HG03565 (cell line): ENCODE measurements around the gene RCC2.
"Not testable (repeated sequence)": the region's sequence is repeated elsewhere in the genome, so short reads cannot be mapped to it uniquely, and the experiment has no call there.

Source experiments
- ATAC-seq: cut with Tn5 transposase; IDR thresholded peaks from one replicate; pipeline ENCODE4 v1.9.1; 2021; ENCODE audit warnings: mild to moderate bottlenecking, moderate library complexity; ENCODE audit not compliant: unreplicated experiment

RCC2 gene

DNA sequence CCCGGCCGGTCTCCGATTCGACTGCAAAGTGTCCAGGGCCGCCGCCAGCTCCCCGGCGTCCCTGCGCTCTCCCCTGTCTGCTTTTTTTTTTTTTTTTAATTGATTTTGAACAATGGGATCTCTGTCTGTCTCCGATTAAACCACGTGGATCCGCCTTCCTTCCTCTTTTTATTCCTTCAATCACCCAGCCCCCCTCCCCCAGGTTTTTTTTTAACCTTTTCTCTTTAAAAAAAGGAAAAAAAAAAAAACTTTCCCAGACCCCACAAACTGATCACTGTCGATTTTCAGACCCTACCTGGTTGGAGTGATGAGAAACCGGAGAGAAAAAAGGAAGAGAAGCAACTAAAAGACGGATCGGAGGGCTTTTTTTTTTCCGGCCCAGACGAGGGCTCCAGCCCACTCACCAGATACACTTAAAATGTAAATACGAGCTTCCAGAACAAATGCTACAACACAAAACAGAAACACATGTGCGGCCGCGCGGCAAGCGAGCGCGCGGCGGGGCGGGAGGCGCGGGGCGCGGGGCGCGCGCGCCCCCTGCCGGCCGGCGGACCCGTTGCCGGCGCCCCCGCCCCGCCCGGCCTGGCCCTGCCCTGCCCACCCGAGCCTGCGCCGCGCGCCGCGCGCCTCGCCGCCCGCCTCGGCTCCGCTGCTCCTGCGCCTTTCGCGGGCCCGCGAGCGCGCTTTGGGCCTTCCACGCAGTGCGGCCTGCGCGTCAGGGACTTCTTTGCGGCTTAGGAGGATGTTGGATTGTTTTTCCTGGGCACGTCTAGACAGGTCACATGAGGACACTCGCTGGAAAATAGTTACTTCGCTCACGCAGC, at the start of gene RCC2:
TSS of gene RCC2 (minus strand) at position 428 of the 824 bp plus-strand sequence. CDS start 1,163 bp downstream, outside the sequence.
- peak; percentile 26 for ATAC-seq

DNA sequence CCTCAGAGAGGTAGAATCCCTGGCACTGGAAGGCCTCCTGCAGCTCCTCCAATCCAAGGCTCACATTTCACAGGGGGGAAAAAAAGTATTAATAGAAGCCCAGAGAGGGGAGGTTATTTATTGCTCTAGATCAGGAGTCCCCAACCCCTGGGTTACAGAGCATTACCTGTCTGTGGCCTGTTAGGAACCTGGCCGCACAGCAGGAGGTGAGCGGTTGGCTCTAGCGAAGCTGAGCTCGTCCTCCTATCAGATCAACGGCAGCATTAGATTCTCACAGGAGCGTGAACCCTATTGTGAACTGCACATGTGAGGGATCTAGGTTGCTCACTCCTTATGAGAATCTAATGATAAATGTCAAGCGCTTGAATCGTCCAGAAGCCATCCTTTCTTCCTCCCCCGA, 46.8 kb upstream of the RCC2 start:
- no peak for ATAC-seq

DNA sequence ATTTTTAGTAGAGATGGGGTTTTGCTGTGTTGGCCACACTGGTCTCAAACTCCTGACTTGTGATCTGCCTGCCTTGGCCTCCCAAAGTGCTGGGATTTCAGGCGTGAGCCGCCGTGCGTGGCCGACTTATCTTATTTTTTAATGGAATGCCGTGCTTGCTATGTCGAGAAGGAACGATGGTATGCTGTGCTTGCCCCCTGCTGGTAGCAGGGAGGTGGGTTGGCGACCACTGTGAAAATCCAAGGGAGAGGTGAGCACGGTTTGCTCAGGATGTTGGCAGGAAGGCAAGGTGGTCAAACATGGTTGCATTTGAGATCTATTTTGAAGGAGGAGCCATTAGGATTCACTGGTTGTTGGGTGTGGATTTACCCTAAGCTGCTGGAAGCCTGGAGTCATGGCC, 45.8 kb upstream of the RCC2 start:
- no peak for ATAC-seq

DNA sequence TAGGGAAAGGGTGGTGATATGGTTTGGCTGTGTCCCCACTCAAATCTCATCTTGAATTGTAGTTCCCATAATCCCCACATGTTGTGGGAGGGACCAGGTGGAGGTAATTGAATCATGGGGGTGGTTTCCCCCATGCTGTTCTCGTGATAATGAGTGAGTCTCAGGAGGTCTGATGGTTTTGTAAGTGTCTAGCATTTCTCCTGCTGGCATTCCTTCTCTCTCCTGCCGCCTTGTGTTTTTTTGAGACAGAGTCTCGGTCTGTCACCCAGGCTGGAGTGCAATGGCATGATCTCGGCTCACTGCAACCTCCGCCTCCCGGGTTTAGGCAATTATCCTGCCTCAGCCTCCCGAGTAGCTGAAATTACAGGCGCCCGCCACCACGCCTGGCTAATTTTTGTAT, 42.5 kb upstream of the RCC2 start:
- not testable (repeated sequence) for ATAC-seq

DNA sequence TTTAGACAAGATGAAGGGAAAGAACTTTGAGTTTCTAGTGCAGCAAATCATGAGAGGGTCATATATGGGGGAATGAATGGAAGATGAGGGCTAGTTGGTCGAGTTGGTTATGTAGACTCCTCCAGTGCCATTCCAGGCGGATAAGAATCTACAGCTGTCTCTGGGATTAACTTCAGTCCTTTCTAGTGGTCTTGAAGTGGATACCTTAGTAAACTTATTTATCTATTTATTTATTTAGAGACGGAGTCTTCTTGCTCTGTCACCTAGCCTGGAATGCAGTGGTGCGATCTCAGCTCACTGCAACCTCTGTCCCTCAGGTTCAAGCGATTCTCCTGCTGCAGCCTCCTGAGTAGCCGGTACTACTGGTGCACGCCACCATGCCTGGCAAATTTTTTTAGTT, 41.4 kb upstream of the RCC2 start:
- no peak for ATAC-seq

DNA sequence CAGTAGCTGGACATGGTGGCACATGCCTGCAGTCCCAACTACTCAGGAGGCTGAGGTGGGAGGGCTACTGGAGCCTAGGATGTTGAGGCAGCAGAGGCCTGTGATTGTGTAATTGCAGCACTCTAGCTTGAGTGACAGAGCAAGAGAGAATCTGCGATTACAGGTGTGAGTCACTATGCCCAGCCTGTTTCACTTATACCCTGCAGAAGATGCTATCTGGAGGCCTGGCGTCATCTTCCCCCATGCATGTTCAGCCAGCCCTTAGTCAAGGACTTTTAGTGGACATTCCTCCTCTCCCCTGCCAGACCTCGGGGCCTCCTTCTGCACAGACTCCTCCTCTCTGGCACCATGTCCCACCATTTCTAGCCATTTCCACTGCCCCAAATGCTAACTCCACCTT, 36.3 kb upstream of the RCC2 start:
- ATAC-seq = no peak

DNA sequence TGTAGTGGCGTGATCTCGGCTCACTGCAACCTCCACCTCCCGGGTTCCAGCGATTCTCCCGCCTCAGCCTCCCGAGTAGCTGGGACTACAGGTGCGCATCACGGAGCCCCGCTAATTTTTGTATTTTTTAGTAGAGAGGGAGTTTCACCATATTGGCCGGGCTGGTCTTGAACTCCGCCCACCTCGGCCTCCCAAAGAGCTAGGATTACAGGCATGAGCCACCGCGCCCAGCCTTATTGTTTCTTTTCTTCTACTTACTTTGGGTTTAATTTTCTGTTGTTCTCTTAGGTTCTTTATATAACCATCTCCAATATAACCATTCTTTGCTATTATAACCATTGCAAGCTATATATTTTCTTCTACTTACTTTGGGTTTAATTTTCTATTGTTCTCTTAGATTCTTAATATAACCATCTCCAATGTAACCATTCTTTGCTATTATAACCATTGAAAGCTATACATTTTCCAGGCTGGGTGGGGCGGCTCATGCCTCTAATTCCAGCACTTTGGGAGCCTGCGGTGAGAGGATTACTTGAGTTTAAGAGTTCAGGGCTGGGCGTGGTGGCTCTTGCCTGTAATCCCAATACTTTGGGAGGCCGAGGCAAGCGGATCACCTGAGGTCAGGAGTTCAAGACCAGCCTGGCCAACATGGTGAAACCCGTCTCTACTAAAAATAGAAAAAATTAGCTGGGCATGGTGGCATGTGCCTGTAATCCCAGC, 35.5 kb upstream of the RCC2 start:
- ATAC-seq = not testable (repeated sequence)

DNA sequence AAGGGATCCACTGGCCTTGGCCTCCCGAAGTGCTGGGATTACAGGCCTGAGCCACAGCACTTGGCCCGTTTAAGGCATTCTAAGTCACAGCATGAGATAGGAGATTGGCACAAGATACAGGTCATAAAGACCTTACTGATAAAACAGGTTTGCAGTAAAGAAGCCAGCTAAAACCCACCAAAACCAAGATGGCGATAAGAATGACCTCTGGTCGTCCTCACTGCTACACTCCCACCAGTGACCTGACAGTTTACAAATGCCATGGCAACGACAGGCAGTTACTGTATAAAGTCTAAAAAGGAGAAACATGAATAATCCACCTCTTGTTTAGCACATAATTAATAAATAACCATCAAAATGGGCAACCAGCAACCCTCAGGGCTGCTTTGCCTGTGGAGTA, 33.3 kb upstream of the RCC2 start:
- no peak for ATAC-seq

DNA sequence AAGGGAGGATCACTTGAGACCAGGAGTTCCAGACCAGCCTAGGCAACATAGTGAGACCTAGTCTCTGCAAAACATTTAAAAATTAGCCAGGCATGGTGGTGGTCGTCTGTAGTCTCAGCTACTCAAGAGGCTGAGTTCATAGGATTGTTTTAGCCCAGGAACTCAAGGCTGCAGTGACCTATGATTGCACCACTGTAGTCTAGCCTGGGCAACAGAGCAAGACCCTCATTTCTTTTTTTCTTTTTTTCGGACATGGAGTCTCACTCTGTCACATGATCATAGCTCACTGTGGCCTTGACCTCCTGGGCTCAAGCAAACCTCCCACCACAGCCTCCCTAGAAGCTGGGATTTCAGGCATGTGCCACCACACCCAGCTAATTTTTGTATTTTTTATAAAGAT, 31.9 kb upstream of the RCC2 start:
- no peak for ATAC-seq

DNA sequence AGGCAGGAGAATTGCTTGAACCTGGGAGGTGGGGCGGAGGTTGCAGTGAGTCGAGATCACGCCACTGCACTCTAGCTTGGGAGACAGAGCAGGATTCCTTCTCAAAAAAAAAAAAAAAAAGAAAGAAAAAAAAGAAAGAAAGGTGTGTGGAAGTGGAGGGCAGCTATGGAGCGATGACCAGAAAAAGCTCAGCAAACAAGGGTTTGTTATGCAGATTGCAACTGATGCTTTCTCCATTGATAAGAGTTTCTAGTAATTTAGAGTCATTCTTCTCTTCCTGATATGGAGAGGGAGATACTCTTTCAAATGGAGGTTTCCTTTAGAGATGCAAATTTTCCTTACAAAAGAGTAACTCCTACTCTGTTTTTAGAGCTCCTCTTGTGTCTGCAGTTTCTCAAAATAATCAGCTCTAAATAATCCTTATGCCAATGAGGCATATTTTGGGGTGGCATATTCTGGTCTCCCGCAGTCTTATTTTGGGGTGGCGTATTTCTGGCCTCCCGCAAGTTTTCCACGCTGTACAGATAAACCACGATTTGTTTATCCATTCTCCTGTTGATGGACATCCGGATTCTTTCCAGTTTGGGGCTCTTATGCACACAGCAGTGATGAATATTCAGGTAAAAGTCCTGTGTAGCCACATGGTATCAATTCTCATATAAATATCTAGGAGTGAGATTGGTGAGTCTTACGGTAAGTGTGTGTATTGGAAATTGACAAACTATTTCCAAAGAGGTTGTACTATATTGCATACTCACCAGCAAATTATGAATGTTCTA, 30.7 kb upstream of the RCC2 start:
- no peak for ATAC-seq

DNA sequence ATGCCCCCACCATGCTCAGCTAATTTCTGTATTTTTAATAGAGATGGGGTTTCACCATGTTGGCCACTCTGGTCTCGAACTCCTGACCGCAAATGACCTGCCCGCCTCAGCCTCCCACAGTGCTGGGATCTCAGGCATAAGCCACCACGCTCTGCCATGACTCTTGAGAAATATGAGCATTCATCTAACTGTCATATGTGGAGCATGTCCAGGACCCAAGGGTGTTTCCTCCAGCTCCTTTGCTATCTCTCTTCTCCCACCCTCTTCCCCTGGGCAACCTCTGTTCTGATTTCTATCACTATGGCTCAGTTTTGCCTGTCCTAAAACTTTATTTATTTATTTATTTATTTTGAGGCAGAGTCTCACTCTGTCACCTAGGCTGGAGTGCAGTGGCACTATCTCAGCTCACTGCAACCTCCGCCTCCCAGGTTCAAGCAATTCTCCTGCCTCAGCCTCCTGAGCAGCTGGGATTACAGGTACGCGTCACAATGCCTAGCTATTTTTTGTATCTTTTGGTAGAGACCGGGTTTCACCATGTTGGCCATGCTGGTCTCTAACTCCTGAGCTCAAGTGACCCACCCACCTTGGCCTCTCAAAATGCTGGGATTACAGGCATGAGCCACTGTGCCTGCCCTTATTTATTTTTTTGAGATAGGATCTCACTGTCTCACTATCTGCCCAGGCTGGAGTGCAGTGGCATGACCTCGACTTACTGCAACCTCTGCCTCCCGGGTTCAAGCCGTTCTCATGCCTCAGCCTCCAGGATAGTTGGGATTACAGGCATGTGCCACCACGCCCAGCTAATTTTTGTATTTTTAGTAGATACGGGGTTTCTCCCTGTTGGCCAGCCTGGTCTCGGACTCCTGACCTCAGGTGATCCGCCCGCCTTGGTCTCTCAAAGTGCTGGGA, 29.1 kb upstream of the RCC2 start:
- not testable (repeated sequence) for ATAC-seq

DNA sequence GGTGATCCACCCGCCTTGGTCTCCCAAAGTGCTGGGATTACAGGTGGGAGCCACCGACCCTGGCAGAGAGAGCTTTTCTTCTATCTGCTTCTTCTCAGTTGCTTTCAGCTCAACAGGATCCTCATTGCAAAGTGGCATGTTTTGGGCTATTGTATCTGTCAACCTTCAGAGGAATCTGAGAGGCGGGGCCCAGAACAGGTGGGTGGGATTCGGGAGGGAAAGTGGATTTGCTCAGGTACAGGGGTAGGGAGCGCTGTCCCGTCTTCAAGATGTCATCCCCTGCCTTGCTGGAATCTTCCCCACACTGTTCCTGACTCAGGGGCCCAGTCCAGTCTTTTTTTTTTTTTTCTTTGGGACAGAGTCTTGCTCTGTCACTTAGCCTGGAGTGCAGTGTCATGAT, 26.9 kb upstream of the RCC2 start:
- no peak for ATAC-seq

DNA sequence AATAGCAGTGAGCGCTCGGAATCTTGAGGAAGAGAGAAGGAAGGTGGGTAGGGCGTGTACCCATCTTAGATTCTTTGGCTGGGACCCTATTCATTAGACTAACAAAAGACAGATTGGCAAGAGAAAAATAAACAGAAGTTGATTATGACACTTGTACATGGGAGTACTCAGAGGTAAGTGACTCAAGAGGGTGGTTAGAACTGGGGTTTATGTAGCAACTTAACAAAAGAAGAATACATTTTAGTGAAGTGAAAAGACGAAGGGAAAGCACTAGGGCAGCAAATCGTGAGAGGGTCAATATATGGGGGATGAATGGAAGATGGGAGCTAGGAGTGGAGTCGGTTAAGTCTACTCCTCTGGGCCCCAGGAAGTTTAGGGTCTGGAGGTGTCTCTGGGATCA, 25.8 kb upstream of the RCC2 start:
- no peak for ATAC-seq

DNA sequence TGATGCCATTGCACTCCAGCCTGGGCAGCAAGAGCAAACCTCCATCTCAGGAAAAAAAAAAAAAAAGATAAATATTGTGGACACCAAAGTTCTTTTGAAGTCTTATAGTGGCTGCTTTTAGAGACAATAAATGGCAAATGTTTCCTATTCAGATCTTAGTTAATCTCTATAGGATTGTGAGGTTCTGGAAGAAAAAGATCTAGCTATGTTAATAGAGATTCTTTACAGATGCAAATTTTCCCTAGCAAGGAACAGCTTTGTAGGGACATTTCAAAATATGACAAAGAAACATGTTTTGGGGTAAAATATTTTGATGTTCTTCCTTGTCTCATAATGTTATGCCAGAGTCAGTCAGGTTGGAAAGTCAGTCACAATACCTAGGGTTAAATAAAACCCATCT, 24.5 kb upstream of the RCC2 start:
- ATAC-seq = no peak

DNA sequence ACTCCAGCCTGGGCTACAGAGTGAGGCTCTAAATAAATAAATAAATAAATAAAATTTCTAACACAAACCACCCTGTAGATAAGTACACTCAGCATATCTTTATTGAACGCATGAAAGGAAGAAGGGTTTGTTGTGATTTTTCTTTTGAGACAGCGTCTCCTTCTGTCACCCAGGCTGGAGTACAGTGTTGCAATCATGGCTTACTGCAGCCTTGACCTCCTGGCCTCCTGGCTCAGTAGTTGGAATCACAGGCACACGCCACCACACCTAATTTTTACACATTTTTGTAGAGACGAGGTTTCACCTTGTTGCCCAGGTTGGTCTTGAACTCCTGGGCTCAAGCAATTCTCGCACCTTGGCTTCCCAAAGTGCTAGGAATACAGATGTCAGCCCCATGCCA, 23.2 kb upstream of the RCC2 start:
- ATAC-seq = no peak

DNA sequence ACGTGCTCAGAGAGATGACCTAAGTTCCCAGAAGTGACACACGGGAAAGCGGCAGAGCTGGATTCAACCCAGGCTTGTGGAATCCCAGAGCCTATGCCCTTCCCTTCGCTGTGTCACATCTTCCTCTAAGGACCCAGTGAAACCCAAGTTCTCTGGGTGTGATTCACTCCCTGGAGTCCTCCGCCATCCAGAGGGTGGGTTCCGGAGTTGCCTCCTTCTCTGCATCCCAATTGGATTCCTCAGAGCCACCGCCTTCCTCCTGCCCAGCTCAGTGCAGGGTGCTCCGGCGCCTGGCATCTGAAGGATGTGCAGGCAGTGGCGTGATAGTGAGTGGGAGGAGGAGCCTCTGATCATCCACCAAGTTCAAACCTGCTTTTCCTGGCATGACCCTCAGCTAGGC, 20.7 kb upstream of the RCC2 start:
- ATAC-seq = no peak

DNA sequence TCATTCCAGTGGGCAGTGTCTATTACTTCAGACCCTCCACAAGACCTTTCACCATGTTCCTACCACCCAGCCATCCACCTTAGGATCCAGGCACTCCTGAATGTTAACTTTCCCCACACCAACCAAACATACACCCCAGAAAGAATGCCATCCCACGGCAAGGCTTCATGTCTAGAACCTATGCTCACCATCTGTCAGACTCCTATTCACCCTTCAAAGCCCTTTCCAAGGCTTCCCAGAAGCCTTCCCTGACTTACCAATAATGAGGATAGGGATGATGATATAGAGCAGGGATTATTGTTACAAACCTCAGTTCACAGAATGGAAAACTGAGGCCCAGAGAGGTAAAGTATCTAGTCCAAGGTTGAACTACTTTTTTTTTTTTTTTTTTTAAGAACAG, 19.3 kb upstream of the RCC2 start:
- no peak for ATAC-seq

DNA sequence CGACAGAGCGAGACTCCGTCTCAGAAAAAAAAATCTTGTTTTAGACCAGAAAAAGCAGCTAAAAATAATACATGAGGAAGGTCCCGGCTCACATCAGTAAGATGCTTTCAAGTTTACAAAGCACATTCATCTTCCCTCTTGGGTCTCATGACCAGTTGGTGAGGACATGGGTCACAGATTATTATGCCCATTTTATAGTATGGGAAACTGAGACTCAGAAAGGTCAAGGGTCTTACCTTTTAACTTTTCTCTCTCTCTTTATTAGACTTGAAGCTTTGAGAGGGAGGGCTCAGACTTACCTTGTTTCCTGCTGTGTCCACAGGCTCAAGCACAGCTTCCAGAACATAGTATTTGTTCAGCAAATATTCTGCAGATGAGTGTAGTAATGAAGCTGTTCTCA, 13.2 kb upstream of the RCC2 start:
- ATAC-seq = no peak

DNA sequence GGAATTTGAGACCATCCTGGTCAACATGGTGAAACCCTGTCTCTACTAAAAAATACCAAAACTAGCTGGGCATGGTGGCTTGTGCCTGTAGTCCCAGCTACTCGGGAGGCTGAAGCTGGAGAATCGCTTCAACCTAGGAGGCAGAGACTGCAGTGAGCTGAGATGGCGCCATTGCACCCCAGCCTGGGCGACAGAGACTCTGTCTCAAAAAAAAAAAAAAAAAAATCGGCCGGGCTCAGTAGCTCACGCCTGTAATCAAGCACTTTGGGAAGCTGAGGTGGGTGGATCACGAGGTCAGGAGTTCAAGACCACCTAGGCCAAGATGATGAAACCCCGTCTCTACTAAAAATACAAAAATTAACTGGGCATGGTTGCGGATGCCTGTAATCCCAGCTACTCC, 12.7 kb upstream of the RCC2 start:
- ATAC-seq = not testable (repeated sequence)

DNA sequence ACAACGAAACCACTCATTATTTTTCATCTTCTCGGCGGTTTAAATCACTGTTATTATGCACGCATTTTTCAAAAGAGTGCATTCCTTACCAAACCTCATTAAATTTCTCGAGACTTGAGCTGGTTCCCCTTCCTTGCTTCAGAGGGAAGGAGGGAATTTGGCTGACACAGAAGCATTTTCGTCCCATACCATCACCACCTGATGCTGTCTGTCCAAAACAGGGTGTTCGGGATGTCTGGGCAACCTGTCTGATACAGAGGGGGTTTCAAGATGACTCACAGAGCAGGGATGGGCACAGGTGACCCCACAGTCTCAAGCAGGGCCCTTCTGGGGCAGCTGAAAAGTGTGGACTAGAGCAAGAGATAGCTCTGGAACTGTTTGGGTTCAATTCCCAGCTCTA, 12.3 kb upstream of the RCC2 start:
- no peak for ATAC-seq
